Caco-2 (cell line): ENCODE data around the gene KPNA6. TPM values are rescaled to one million over a fixed set of nuclear protein-coding genes. Genes with fewer than 3 reads are reported as not detected.

Source experiments
- BruUV-seq: library from RNA; stranded (reverse); fragments of 400-500 nt; replicated peaks from 2 replicates; lab custom pipeline; 2021; lab: Mats Ljungman, UMichigan
- CTCF ChIA-PET: fragments of 300-600 bp; sonication (Branson Sonifier 250); formaldehyde crosslinking; loops from one replicate; lab custom pipeline; 2022; ENCODE audit warnings: antibody characterized with exemption; lab: Charles Lee
- POLR2A ChIA-PET: fragments of 300-600 bp; sonication (Branson Sonifier 250); formaldehyde crosslinking; loops from one replicate; lab custom pipeline; 2022; ENCODE audit warnings: antibody characterized with exemption; lab: Charles Lee
- DNase-seq, 2 experiments: peaks; one replicate each; pipeline versions ENCODE4 v3.0.0 to v3.0.0-alpha.2; 2020 to 2022
- H3K27me3 ChIP-seq: replicated peaks from 2 replicates; pipeline ENCODE4 v1.6.0; 2011; ENCODE audit warnings: low read length; ENCODE audit not compliant: control insufficient read depth, insufficient read depth
- H3K36me3 ChIP-seq: 2 replicates; pipeline ENCODE4 v1.5.1; 2011; ENCODE audit warnings: low read length; ENCODE audit not compliant: control insufficient read depth, insufficient read depth
- H3K4me1 ChIP-seq: fragments of 250-450 bp; sonication (Bioruptor Pico); 2 replicates; pipeline ENCODE4 v1.5.1; 2020; ENCODE audit warnings: mild to moderate bottlenecking
- H3K4me3 ChIP-seq: 2 replicates; pipeline ENCODE4 v1.5.1; 2011; ENCODE audit warnings: low read depth, mild to moderate bottlenecking, control low read depth, low read length
- H3K9me3 ChIP-seq: fragments of 250-450 bp; sonication (Bioruptor Pico); 2 replicates; pipeline ENCODE4 v1.5.1; 2020; ENCODE audit warnings: mild to moderate bottlenecking, moderate library complexity
- H3K27ac Mint-ChIP-seq: one replicate; pipeline ENCODE4 v1.8.0; 2022; ENCODE audit warnings: mixed read lengths; ENCODE audit not compliant: unreplicated experiment
- H3K27me3 Mint-ChIP-seq: one replicate; pipeline ENCODE4 v1.8.0; 2022; ENCODE audit warnings: mixed read lengths; ENCODE audit not compliant: insufficient read depth, unreplicated experiment
- H3K36me3 Mint-ChIP-seq: one replicate; pipeline ENCODE4 v1.8.0; 2022; ENCODE audit warnings: mild to moderate bottlenecking, mixed read lengths; ENCODE audit not compliant: insufficient read depth, unreplicated experiment
- H3K4me1 Mint-ChIP-seq: one replicate; pipeline ENCODE4 v1.8.0; 2022; ENCODE audit warnings: low read depth, mixed read lengths; ENCODE audit not compliant: unreplicated experiment
- H3K4me3 Mint-ChIP-seq: one replicate; pipeline ENCODE4 v1.8.0; 2022; ENCODE audit warnings: mild to moderate bottlenecking, moderate library complexity, mixed read lengths; ENCODE audit not compliant: unreplicated experiment
- H3K9me3 Mint-ChIP-seq: one replicate; pipeline ENCODE4 v1.8.0; 2022; ENCODE audit warnings: mixed read lengths; ENCODE audit not compliant: unreplicated experiment
- intact Hi-C: fragments of 100-400 bp; cut with micrococcal nuclease; formaldehyde crosslinking; loops from one replicate; pipeline ENCODE4 v1.10.0; 2022; ENCODE audit not compliant: unreplicated experiment
- total RNA-seq: library from RNA; stranded (reverse); gene quantifications from 2 replicates; pipeline ENCODE4 v1.2.3, GENCODE V29; 2022
- TF ChIP-seq, protein P1 (sequence below), 2 experiments: fragments of 200-600 bp in 1 of 2; IDR thresholded peaks; 1 replicate in 1 of 2; 2 replicates in 1 of 2; pipeline versions ENCODE4 v1.5.1 to v1.8.0; 2011 to 2022; ENCODE audit warnings: antibody characterized with exemption in 1 of 2, control low read depth in 1 of 2, inconsistent platforms in 1 of 2, low read depth in 1 of 2, low read length in 1 of 2, mild to moderate bottlenecking in 1 of 2, moderate library complexity in 1 of 2; ENCODE audit not compliant: insufficient read depth in 1 of 2, severe bottlenecking in 1 of 2, unreplicated experiment in 1 of 2

KPNA6 gene
- total RNA-seq, 1 experiment from 2014 or later: 52.8 TPM

DNA sequence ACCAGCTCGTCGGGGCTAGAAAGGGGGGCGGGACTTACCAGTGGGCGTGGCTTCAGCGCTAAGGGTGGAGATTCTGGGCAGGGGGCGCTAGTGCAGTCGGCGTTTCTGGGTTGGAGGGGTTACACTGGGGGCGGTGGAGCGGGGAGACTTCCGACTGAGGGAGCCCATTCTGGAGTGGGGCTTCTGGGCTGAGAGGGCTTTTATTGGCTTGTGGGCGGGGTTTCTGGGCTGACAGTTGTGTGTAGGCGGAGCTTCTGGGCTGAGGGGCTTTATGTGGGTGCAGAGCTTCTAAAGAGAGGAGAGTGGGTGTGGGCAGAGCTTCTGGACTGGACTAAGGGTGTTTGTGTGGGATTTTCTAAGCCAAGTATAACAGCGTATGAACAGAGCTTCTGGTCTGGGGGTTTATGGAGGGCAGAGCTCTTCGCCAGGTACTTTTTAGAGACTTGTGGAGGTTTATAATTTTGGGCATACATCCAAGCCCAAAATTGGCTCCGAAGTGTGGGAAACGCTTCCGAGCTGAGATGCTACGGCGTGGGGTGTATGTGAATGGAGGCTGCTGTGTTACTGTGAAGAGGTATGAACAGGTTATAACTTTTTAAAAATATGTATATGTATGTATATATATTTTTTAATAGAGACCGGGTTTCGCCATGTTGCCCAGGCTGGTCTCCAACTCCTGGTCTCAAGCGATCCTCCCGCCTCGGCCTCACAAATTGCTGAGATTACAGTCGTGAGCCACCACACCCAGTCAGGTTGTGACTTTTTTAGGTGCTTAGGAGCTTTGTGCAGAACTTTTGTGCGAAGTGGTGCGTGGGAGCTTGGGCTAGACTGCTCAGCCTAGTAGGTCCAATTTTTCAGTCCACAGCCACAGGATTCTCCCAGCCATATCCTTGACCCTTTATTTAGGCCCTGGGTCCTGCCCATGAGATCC is 34.3 kb upstream of the KPNA6 start:
- ChIA-PET CTCF (interaction anchor here (0.6 to 2.2 kb wide), 14 partner anchors 11 to 492 kb away, joined by 3 to 9 read pairs (median 4); partner anchors contain the start of gene KPNA6), POLR2A (interaction anchor here (0.6 to 1.4 kb wide), 5 partner anchors 18 to 262 kb away, joined by 3 to 9 read pairs (median 8); partner anchors contain the start of genes KPNA6 and TXLNA)
- Mint-ChIP-seq H3K36me3 (peaks cover 11% of the 10 kb centered on the region), H3K9me3 (no peaks in the 10 kb centered on the region), H3K27me3 (no peaks in the 10 kb centered on the region), H3K4me1 (peaks cover 16% of the 10 kb centered on the region), H3K4me3 (peak overlapping the region; percentile 88), H3K27ac (peak overlapping the region; percentile 76)
- TF ChIP-seq, protein P1, sequence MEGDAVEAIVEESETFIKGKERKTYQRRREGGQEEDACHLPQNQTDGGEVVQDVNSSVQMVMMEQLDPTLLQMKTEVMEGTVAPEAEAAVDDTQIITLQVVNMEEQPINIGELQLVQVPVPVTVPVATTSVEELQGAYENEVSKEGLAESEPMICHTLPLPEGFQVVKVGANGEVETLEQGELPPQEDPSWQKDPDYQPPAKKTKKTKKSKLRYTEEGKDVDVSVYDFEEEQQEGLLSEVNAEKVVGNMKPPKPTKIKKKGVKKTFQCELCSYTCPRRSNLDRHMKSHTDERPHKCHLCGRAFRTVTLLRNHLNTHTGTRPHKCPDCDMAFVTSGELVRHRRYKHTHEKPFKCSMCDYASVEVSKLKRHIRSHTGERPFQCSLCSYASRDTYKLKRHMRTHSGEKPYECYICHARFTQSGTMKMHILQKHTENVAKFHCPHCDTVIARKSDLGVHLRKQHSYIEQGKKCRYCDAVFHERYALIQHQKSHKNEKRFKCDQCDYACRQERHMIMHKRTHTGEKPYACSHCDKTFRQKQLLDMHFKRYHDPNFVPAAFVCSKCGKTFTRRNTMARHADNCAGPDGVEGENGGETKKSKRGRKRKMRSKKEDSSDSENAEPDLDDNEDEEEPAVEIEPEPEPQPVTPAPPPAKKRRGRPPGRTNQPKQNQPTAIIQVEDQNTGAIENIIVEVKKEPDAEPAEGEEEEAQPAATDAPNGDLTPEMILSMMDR (IDR thresholded peaks at IDR 0.05; ENCODE audit: insufficient read depth in 1 of 2, low read depth in 1 of 2, low read length in 1 of 2, severe bottlenecking in 1 of 2, unreplicated experiment in 1 of 2): peak in 1 of 2 experiments; percentile 31
- Histone ChIP-seq H3K4me3 (peak overlapping the region; percentile 79), H3K4me1 (no peaks in the 10 kb centered on the region), H3K27me3 (no peaks in the 10 kb centered on the region), H3K36me3 (no peaks in the 10 kb centered on the region), H3K9me3 (no peaks in the 10 kb centered on the region)
- DNase-seq: no peak
- intact Hi-C loops: loop anchor here (2.0 kb wide), 1 partner anchor 35 kb away; the partner anchor contains the start of gene KPNA6
- TSS peak; percentile 50 for BruUV-seq

DNA sequence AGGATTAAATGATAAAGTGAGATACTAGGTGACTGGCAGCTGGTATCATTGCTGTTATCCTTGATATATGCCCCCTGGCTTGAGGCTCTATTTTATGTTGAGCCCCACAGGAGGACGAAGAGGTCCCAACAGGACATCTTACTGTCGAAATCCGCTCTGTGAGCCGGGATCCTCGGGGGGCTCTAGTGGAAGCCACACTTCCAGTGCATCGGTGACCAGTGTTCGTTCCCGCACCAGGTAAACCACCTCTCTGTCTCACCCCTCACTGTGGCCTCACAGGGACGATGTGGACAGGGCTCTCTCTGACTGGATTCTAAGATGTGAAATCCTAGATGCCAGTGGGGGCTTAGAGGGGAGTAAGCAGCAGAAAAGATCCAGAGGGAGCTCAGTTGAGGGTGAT is 33.0 kb upstream of the KPNA6 start:
- Mint-ChIP-seq H3K4me3 (no peak overlapping the region), H3K36me3 (peaks cover 16% of the 10 kb centered on the region), H3K27ac (no peak overlapping the region), H3K27me3 (no peaks in the 10 kb centered on the region), H3K9me3 (no peaks in the 10 kb centered on the region), H3K4me1 (peaks cover 16% of the 10 kb centered on the region)
- BruUV-seq: no TSS peak
- Histone ChIP-seq H3K9me3 (no peaks in the 10 kb centered on the region), H3K36me3 (no peaks in the 10 kb centered on the region), H3K27me3 (no peaks in the 10 kb centered on the region), H3K4me1 (no peaks in the 10 kb centered on the region), H3K4me3 (no peak overlapping the region)
- ChIA-PET POLR2A (no interaction called here), CTCF (no interaction called here)
- TF ChIP-seq, protein P1 (IDR thresholded peaks at IDR 0.05; ENCODE audit: insufficient read depth in 1 of 2, low read depth in 1 of 2, low read length in 1 of 2, severe bottlenecking in 1 of 2, unreplicated experiment in 1 of 2): no peak
- no peak for DNase-seq
- intact Hi-C loops: no loop called here

DNA sequence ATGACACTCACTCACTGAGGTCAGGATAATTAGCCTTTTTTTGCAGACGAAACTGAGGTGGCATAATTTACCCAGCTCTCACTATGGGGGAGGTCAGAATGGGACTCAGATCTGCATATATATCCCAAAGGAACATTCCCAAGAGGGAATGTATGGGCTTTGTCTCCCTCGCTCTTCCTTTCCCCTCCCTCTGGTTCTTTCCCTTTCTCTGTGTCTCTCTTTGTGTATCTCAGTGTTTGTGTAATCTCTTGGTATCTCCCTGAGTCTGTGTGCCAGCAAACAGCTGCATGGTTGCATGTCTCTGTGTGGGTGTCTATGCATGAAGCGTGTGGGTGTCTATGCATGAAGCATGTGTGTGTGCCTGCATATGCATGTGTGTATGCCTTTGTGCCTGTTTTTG is 30.4 kb upstream of the KPNA6 start:
- H3K4me1 ChIP-seq: no peaks in the 10 kb centered on the region
- Mint-ChIP-seq H3K9me3 (no peaks in the 10 kb centered on the region), H3K27me3 (no peaks in the 10 kb centered on the region), H3K4me1 (peaks cover 7% of the 10 kb centered on the region), H3K4me3 (no peak overlapping the region), H3K27ac (no peak overlapping the region), H3K36me3 (peaks cover 6% of the 10 kb centered on the region)
- CTCF ChIA-PET: no interaction called here
- BruUV-seq: no TSS peak
- H3K9me3 ChIP-seq: no peaks in the 10 kb centered on the region
- no peaks in the 10 kb centered on the region for H3K36me3 ChIP-seq
- POLR2A ChIA-PET: no interaction called here
- TF ChIP-seq, protein P1 (IDR thresholded peaks at IDR 0.05; ENCODE audit: insufficient read depth in 1 of 2, low read depth in 1 of 2, low read length in 1 of 2, severe bottlenecking in 1 of 2, unreplicated experiment in 1 of 2): no peak
- intact Hi-C loops: no loop called here
- H3K27me3 ChIP-seq: no peaks in the 10 kb centered on the region
- DNase-seq: no peak
- H3K4me3 ChIP-seq: no peak overlapping the region
